ENCODE measurements around the gene MAMDC4.
"Not testable (repeated sequence)": the region's sequence is repeated elsewhere in the genome, so short reads cannot be mapped to it uniquely, and the experiment has no call there.

The MAMDC4 gene

DNA sequence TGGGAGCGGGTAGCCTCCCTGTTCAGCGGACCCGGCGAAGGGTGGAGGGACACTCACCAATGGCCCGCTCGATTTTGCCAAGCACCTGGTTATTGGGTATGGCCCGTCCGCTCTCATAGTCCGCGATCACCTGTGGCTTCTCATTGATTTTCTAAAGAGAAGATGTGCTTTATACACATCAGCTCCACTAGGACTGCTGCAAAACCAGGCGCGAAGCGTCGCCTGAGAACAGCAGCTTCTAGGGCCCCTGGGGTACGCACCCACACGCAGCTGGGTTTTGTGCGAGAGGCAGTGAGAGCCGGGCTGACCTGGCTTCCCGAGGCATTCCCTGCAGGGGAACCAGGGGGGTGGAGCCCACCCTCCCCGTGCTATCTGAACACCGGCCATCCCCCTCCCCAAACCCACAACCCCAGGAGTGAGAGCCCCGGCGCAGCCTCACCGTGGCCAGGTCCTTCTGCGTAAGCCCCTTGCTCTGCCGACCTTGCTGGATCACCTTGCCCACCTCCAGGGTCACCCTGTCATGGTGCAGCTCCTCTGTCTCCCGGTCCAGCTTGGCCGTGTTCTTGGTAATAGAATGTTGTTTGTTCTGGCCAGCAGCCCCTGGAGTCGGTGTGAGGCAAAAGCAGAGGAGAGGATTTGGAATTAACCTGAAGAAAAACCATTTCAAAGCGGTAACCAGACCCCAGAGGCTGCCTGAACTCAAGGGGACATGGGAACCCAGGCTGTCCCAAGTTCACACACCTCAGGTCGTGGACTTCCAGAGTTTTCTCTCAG lies 10.9 kb downstream of the MAMDC4 start:
- no peak for DNase-seq (ENCODE audit: low read depth in 2 of 2)

GRCh38 chr9:136863623-136864273 lies 11.6 kb downstream of the MAMDC4 start:
- DNase-seq (ENCODE audit: low read depth in 2 of 2) = no peak

DNA sequence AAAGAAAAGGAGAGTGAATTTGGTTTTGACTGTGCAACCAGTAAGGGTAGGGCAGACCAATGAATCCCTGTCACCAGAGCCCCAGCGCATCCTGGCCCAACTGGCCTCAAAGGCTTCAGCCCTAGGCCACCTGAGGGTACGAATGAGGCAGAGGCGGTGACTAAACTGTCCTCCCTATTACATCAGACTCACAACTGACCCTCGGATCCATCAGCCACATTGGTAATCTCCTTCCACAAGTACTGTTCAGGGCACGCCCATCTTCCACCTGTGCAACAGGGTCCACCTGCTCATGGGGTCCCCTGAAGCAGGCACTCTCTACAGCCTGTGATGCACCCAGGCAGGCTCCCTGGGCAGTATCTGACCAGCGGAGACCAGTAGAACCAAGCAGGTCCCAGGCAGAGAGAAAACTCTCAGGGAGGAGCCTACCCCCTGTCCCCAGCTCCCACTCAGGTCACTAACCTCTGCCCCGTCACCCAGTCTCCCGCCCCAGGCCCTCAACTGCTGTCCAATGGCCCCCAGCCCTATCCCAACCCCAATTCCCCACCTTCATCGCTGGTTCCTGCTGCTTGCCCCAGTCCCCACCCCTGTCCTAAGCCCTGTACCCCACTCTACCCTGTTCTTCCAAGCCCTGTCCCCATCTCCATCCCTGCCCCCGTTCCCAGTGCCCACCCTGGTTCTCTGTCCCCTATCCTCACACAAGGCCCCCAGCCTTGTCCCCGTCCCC lies 13.1 kb downstream of the MAMDC4 start:
- no peak for DNase-seq (ENCODE audit: low read depth in 2 of 2)

DNA sequence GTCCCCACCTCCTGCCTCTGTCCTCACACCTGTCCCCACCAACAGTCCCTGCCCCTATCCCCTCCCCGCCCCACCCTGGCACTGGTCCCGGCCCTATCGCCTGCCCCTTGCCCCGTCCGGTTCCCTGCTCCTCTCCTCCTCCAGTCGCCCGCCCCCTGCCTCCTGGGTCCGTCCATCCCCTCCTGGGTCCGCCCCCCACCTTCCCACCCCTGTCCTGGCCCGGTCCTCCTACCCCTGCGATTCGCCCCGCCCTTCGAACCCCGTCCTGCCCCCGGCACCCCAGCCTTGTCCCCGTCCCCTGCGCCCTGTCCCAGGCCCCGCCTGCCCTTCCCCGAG lies 13.6 kb downstream of the MAMDC4 start:
- no peak for DNase-seq (ENCODE audit: low read depth in 2 of 2)

- DNase-seq (ENCODE audit: low read depth in 2 of 2) = not testable (repeated sequence)
Observed at GRCh38 chr9:136866898-136867421, 14.8 kb downstream of the MAMDC4 start.

DNA sequence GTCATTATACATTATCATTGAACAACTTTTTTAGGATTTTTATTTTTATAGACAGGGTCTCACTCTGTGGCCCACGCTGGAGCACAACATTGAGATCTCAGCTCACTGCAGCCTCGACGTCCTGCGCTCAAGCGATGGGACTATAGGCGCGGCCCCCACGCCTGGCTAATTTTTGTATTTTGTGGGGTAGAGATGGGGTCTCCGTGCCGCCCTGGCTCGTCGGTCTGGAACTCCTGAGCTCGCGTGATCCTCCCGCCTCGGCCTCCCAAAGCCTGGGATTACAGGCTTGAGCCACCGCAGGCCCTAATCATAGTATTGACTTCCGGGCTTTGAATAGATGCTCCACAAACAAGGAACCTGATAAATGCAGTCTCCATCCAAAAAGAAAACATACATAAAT lies 15.3 kb downstream of the MAMDC4 start:
- no peak for DNase-seq (ENCODE audit: low read depth in 2 of 2)

DNA sequence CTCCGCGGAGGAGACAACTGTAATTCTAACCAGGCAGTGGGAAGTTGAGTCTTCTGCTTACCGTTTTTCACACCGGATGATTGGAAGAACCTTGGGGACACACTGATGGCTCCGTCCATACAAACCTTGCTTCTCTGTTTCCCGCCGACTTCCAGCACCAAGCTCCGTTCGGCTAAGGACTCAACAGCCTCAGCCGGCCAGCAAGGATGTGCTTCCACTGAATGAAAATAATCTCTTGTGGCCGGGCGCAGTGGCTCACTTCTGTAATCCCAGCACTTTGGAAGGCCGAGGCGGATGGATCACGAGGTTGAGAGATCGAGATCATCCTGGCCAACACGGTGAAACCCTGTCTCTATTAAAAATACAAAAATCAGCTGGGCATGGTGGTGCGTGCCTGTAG lies 15.8 kb downstream of the MAMDC4 start:
- DNase-seq (ENCODE audit: low read depth in 2 of 2) = no peak

DNA sequence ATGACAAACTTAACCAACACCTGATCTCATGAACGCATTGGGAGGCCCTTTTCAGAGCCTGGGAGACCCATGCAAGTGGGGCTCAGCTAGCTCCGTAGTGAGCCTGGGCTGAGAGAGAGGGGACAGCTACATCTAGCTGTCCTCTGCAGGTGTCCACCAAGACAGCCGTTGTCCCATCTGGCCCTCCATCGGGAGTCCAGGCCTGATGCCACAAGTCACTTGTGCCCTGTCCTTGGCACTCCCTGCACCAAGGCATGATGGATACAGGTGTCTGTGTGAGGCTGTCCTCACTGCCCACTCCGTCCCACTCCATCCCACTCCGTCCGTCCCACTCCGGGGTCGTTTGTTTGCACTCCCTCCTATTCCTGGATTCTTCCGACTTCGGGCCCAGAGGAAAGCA lies 16.5 kb downstream of the MAMDC4 start:
- DNase-seq (ENCODE audit: low read depth in 2 of 2) = no peak

- not testable (repeated sequence) for DNase-seq (ENCODE audit: low read depth in 2 of 2)
Observed at GRCh38 chr9:136869611-136870010, 17.5 kb downstream of the MAMDC4 start.

DNA sequence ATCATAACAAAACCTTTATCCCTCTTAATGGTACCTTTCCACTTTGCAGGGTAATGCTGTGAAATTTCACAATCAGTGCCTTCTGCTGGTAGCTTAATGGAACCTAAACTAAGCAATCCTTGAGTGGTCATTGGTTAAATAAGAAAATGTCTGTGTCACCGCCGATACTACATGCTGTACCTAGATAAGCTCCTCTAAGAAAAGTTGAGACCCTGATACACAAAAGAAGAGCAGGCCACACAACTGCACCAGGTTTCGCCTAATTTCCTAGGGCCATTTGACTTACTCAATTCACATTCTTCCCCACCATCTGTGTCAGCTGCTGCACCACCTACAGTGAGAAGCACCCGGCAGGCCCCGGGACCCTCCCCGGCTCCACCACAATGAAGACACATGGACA lies 23.0 kb downstream of the MAMDC4 start:
- DNase-seq (ENCODE audit: low read depth in 2 of 2) = no peak

DNA sequence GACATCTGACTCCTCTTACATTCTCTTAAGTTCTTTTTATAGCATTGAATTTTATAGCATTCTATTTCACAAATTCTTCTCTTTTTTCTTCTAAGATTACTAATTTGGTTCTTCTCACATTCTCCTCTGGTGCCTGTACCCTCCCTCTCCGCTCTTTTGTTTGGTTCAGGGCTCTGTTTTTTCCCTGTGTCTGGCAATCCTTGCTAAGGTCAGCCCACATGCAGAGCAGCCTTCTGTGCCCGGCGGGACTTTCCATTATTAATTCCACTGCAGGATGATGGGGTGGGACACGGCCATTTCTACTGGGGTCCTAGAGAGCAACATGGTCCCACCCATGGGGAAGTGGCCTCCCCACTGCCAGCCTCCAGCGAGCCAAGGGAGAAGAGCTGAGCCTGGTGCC lies 24.3 kb downstream of the MAMDC4 start:
- DNase-seq (ENCODE audit: low read depth in 2 of 2) = no peak

DNA sequence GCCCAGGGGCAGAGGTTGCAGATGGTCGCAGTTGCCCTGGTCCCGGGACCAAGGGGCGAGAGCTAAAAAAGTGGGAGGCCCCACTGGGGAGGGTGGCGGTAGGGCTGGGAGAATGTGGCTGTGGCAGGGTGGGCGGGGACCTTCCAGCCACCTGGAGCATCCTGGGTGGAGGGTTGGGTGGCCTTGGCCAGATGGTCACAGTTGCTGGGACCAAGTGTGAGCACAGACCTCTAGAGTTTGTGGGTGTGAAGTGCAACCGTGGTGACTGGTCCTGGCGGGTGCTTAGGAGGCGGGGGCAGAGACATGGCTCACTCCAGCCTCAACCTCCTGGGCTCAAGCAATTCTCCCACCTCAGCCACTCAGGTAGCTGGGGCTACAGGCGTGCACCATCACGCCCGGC lies 28.5 kb downstream of the MAMDC4 start:
- DNase-seq (ENCODE audit: low read depth in 2 of 2) = no peak

DNA sequence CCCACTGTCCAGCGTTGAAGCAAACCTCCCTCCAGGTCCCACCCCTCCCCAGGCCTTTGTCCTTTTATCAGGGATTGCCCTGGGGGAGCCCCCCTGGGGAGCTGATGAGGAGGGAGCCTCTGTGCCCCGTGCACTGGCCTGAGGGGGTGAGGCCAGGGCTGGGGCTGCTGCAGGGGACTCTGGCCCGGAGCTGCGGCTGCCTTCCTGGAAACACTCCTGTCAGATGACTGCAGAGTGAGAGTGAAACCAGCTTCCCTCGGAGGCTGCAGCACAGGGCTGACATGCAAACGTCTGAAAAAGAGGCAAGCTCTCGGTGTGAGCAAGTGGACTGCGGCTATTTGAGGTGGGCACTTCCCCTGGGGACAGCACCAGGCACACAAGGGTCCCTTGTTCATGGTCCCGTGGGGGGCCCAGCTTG lies 29.6 kb downstream of the MAMDC4 start:
- no peak for DNase-seq (ENCODE audit: low read depth in 2 of 2)

DNA sequence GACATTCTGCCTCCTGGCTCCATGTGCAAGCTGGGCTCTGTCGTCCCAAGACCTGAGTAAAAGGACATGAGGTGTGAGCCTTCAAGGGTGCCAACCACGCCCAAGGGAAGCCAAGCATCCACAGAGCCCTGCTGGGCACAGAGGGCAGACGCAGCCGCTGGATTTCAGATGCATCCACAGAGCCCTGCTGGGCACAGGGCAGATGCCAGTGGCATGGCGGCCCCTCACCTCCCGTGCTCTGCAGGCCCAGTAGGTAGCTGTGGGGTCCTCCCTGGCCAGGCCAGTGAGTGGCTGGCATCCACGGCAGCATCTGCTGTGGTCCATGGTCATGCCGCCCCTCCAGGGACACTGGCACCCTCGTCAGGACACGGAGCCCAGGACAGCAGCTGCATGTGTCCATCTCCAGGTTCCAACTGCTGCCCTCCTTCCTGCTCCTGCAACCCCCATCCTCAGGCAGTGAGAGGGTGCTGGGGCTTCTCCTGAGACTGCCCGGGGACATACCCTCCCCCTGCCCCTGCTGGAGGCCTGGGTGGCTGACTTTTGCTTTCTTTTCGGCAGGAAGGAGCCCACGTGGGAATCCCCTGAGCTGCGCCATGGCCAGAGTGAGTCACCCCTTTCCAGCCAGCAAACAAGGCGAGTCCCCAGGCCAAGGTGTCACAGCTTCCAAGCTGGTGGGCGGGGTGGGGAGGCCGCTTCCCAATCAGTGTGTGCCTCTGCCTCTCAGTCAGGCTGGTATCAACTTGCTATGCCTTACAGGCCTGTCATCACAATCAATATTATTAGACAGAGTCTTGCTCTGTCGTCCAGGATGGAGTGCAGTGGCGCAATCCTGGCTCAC lies 30.2 kb downstream of the MAMDC4 start:
- DNase-seq (ENCODE audit: low read depth in 2 of 2) = peak; percentile 87 to 92

DNA sequence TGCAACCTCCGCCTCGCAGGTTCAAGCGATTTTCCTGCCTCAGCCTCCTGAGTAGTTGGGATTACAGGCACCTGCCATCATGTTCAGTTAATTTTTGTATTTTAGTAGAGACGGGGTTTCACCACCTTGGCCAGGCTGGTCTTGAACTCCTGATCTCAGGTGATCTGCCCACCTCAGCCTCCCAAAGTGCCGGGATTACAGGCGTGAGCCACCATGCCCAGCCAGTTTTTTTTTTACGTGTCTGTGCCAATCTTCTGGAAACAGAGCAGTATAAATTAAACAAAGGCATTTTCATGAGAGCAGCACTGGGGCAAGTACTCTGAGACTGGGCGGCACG lies 30.8 kb downstream of the MAMDC4 start:
- DNase-seq (ENCODE audit: low read depth in 2 of 2) = not testable (repeated sequence)

DNA sequence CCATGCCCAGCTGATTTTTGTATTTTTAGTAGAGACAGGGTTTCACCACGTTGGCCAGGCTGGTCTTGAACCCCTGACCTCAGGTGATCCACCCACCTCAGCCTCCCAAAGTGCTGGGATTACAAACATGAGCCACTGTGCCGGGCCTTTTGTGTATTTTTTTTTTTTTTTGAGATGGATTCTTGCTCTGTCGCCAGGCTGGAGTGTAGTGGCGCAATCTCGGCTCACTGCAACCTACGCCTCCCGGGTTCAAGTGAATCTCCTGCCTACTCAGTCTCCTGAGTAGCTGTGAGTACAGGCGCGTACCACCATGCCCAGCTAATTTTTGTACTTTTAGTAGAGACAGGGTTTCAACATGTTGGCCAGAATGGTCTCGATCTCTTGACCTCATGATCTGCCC lies 31.5 kb downstream of the MAMDC4 start:
- DNase-seq (ENCODE audit: low read depth in 2 of 2) = not testable (repeated sequence)

DNA sequence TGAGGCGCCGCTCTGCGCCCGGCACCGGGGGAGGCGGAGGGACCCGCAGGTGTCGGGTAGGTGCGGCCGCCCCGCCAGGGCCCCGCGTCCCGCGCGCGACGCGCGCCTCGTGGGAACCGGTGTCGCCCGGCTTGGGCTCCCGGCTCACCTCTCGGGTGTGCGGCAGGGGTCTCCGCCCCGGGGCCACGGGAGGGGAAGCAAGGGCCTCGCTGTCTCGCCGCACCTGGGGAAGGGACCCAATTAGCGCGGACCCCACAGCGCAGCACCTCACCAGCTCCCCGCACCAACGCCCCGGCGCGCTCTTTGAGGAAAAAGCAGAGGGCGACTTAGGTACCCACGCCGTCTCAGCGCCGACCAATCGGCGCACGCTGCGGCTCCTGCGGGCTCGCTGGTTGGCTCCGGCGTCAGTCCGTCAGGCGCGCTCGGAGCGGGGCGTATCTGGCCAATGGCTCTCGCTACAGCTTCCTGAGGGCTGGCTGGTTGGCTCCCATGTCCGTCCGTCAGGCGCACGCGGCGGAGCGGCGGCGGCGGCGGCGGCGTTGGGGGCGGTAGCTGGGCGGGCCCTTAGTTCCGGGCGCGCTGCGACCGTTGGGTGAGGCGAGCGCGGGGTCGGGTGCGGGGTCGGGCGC lies 33.9 kb downstream of the MAMDC4 start, which contains the start of gene TRAF2:
Gene TRAF2, plus strand, starts transcription at position 567 of the 629 bp plus-strand sequence. CDS start 12,225 bp downstream, outside the sequence.
- peak; percentile 90 to 95 for DNase-seq (ENCODE audit: low read depth in 2 of 2)

DNA sequence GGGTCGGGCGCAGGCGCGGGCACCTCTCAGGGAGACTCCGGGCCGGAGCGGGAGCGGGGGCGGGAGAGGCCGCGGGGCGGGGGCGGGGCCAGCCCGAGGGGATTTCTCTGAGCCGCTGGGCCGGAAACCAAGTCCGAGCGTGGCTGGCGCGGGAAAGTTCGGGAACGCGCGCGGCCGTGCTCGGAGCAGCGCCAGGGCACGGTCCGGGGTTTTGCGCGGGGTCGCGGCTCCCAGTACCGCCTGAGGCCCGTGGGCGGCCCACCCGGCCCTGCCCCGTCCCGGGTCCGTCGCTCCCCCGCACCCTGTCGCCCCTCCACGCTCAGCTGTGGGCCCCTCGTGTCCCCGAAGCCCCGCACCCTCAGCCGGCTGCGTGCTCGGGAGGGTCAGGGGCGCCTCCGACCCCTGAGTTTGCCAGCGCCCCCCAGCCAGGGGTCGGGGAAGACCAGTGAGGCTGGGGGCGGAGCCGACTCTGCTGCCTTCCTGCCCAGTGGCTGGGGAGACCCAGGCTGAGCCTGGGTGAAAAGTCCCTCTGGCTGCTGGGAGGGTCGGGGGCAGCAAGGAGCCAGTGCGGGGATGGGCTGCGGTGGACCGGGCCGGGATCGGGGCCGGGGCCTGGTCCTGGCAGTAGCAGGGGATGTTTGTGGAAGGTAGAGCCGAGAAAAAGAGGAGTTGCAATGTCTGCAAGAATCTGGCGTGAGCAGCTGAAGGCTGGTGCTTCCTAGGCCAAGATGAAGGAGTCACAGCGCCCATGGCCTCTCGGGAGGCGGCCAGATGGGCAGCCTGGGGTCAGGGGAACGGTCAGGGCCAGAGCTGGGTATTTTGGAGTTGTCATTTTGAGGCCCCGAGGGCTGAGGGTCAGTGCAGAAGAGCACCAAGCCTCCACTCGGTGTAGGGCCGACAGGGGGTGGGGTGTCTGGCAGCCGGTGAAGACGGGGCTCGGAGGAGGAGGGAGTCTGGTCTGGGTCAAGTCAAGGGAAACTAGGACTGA lies 34.8 kb downstream of the MAMDC4 start:
- no peak for DNase-seq (ENCODE audit: low read depth in 2 of 2)

DNA sequence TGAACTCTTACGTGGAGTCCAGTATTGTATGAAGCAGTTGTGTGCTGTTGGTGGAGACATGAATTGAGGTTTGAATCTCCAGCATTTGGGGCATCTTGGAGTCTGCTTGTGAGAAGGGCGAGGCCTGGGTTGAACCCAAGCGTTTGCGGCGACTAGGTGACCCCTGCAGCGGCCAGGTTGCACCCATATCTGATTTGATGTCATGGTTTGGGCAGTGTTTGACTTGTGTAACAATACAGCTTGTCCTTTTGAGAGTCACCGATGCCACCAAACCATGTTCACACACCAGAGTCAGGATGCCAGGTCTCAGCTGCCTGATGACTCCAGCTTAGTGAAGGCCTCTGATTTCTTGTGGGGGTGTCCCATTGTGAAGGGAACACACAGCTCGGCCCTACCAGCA lies 36.3 kb downstream of the MAMDC4 start:
- DNase-seq (ENCODE audit: low read depth in 2 of 2) = no peak

DNA sequence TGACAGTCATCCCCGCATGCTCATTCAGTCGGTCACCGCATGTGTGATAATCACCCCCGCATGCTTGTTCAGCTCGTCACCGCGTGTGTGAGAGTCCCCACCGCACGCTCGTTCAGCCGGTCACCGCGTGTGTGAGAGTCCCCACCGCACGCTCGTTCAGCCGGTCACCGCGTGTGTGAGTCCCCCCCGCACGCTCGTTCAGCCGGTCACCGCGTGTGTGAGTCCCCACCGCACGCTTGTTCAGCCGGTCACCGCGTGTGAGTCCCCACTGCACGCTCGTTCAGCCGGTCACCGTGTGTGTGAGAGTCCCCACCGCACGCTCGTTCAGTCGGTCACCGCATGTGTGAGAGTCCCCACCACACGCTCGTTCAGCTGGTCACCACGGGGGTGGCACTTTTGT lies 37.7 kb downstream of the MAMDC4 start:
- DNase-seq (ENCODE audit: low read depth in 2 of 2) = no peak

Measured in activated CD8-positive, alpha-beta memory T cell treated with anti-CD3 and anti-CD28 coated beads for 4 hours (primary cell).